Left lung (tissue), 10 donors: ENCODE results near the gene ERBB4. TPM values are rescaled to one million over a fixed set of nuclear protein-coding genes. Genes with fewer than 3 reads are reported as not detected.

Experiments used
- ATAC-seq: fragments of 200-7000 bp; cut with Tn5 transposase; one replicate; pipeline ENCODE4 v1.9.1; 2020; ENCODE audit warnings: moderate library complexity
- DNase-seq, 4 donors: peaks; one replicate each; pipeline ENCODE4 v3.0.0-alpha.2; 2013 to 2020
- H3K27ac ChIP-seq, 2 donors: fragments of 200-600 bp; sonication (generic) in 1 of 2; one replicate each; pipeline versions ENCODE4 v1.5.0 to v1.8.0; 2020 to 2021
- H3K27me3 ChIP-seq, 2 donors: fragments of 200-600 bp; sonication (generic) in 1 of 2; one replicate each; pipeline versions ENCODE4 v1.5.0 to v1.8.0; 2020 to 2021
- H3K36me3 ChIP-seq, 2 donors: fragments of 200-600 bp; sonication (generic) in 1 of 2; one replicate each; pipeline versions ENCODE4 v1.5.0 to v1.8.0; 2020 to 2021
- H3K4me1 ChIP-seq, 2 donors: fragments of 200-600 bp; one replicate each; pipeline ENCODE4 v1.8.0; 2021
- H3K4me3 ChIP-seq, 2 donors: fragments of 200-600 bp; sonication (generic) in 1 of 2; one replicate each; pipeline versions ENCODE4 v1.5.0 to v1.8.0; 2020 to 2021; ENCODE audit warnings: mild to moderate bottlenecking in 1 of 2
- H3K9me3 ChIP-seq, 2 donors: fragments of 200-600 bp; sonication (generic) in 1 of 2; one replicate each; pipeline versions ENCODE4 v1.5.0 to v1.8.0; 2020 to 2021
- intact Hi-C, 2 donors: fragments of 100-400 bp; cut with DNase I; formaldehyde crosslinking; loops; one replicate each; pipeline versions ENCODE4 v1.11.2 to v1.14.2; 2022
- polyA plus RNA-seq, 6 donors: library from polyadenylated mRNA; unstranded; fragments of 120-200 nt; gene quantifications; one replicate each; pipeline ENCODE4 v1.2.1, GENCODE V29; 2013; ENCODE audit not compliant: insufficient read length in 6 of 6
- total RNA-seq, 2 donors: library from RNA; stranded (reverse); fragmentation: NEBNext Ultra II Directional; extraction: Animal tissue kit (Norgen Biotek cat#: 25700); gene quantifications; one replicate each; pipeline ENCODE4 v1.2.1, GENCODE V29; 2021
- TF ChIP-seq, protein P1 (sequence below), 2 donors: fragments of 200-600 bp; sonication (generic) in 1 of 2; IDR thresholded peaks; one replicate each; pipeline versions ENCODE4 v1.5.0 to v1.8.0; 2021; ENCODE audit warnings: antibody characterized with exemption in 2 of 2
- donor health status: DM: no; HTN: yes; CAD: no.
- donor health status: DM: no; HTN: no; CAD: no.

Gene ERBB4
- total and polyA plus RNA-seq, 8 donors = 0.89 to 16.0 (median 1.4) TPM

DNA sequence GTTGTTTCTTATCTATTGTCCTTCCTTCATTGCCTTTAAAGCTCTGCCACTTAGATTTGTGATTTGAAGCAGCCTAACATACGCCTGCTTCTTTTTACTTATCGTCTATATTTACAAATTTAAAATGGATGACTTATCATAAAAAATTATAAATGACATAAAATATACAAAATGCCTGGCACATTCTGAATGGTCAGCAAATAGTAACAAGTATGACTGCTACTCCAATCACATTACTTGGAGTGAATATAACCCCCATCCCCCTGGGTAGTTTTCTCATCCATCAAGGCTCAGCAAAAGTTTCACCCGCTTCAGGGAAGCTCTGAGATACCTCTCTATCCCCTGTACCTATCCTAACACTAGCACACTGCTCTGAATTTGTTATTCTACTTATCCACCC, 708.9 kb downstream of the ERBB4 start:
- no peaks in the 10 kb centered on the region for H3K27me3 ChIP-seq
- H3K4me1 ChIP-seq = no peaks in the 10 kb centered on the region
- DNase-seq = no peak
- intact Hi-C loops = no loop called here
- no peak overlapping the region for H3K27ac ChIP-seq
- no peaks in the 10 kb centered on the region for H3K36me3 ChIP-seq
- no peak for ATAC-seq
- H3K9me3 ChIP-seq = no peaks in the 10 kb centered on the region
- H3K4me3 ChIP-seq = no peak overlapping the region
- TF ChIP-seq, protein P1, sequence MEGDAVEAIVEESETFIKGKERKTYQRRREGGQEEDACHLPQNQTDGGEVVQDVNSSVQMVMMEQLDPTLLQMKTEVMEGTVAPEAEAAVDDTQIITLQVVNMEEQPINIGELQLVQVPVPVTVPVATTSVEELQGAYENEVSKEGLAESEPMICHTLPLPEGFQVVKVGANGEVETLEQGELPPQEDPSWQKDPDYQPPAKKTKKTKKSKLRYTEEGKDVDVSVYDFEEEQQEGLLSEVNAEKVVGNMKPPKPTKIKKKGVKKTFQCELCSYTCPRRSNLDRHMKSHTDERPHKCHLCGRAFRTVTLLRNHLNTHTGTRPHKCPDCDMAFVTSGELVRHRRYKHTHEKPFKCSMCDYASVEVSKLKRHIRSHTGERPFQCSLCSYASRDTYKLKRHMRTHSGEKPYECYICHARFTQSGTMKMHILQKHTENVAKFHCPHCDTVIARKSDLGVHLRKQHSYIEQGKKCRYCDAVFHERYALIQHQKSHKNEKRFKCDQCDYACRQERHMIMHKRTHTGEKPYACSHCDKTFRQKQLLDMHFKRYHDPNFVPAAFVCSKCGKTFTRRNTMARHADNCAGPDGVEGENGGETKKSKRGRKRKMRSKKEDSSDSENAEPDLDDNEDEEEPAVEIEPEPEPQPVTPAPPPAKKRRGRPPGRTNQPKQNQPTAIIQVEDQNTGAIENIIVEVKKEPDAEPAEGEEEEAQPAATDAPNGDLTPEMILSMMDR (IDR thresholded peaks at IDR 0.05) = no peak

DNA sequence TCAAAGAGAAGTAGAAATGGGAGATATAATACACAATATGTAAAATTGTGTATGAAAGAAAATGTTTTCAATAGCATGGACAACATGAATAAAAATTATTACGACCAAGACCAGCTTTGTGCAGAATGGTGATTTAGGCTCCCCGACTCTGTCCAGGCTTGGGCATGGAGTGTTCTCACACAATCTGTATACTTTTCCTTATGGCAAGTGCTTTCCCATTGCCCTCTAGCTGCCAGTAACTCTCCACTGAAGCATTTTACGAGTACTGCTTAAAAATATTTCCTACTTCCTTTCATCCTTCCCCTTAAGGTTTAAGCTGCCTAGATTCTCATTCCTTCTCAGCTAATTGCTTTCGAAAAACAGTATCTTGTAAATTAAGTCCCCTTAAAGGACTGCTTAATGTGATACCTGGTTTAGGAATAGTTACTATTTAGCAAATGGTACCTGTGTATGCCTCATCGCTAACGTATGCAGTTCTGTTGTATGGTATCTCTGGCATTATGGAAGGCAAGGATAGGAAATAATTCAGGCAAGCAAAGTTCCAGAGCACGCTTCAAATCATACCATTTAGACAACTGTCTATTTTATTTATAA, 714.6 kb downstream of the ERBB4 start:
- no peak for DNase-seq
- intact Hi-C loops = no loop called here
- peak; percentile 96 for ATAC-seq
- no peaks in the 10 kb centered on the region for H3K27me3 ChIP-seq
- H3K9me3 ChIP-seq = peaks cover 0 to 5% of the 10 kb centered on the region in 2 donors
- TF ChIP-seq, protein P1 (IDR thresholded peaks at IDR 0.05) = no peak
- no peaks in the 10 kb centered on the region for H3K4me1 ChIP-seq
- no peak overlapping the region for H3K4me3 ChIP-seq
- no peaks in the 10 kb centered on the region for H3K36me3 ChIP-seq
- H3K27ac ChIP-seq = no peak overlapping the region

- intact Hi-C loops = no loop called here
- ATAC-seq = no peak
- Histone ChIP-seq H3K9me3 (peaks cover 0 to 5% of the 10 kb centered on the region in 2 donors), H3K4me1 (no peaks in the 10 kb centered on the region), H3K36me3 (no peaks in the 10 kb centered on the region), H3K4me3 (no peak overlapping the region), H3K27ac (no peak overlapping the region), H3K27me3 (no peaks in the 10 kb centered on the region)
- TF ChIP-seq, protein P1 (IDR thresholded peaks at IDR 0.05) = no peak
- DNase-seq = no peak
Observed at GRCh38 chr2:211822686-211823335, 715.8 kb downstream of the ERBB4 start.

GRCh38 chr2:211816754-211817153, 721.8 kb downstream of the ERBB4 start:
- intact Hi-C loops = no loop called here
- ATAC-seq = no peak

DNA sequence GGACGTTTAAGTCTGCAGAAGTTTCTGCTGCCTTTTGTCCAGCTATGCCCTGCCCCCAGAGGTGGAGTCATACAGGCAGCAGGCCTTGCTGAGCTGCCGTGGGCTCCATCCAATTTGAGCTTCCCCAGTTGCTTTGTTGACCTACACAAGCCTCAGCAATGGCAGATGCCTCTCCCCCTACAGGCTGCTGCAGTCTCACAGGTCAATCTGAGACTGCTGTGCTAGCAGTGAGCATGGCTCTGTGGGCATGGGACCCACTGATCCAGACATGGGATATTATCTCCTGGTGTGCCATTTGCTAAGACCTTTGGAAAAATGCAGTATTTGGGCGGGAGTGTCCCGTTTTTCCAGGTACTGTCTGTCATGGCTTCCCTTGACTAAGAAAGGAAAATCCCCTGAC, 726.0 kb downstream of the ERBB4 start:
- H3K4me1 ChIP-seq = no peaks in the 10 kb centered on the region
- no peak overlapping the region for H3K27ac ChIP-seq
- H3K9me3 ChIP-seq = peaks cover 0 to 3% of the 10 kb centered on the region in 2 donors
- no peak overlapping the region for H3K4me3 ChIP-seq
- no peaks in the 10 kb centered on the region for H3K27me3 ChIP-seq
- DNase-seq = no peak
- TF ChIP-seq, protein P1 (IDR thresholded peaks at IDR 0.05) = no peak
- H3K36me3 ChIP-seq = no peaks in the 10 kb centered on the region
- no peak for ATAC-seq
- intact Hi-C loops = no loop called here

More at GRCh38 chr2:211816754-211817153, 721.8 kb downstream of the ERBB4 start:
- TF ChIP-seq, protein P1 (IDR thresholded peaks at IDR 0.05) = no peak
- H3K4me1 ChIP-seq = no peaks in the 10 kb centered on the region
- H3K27ac ChIP-seq = no peak overlapping the region
- H3K27me3 ChIP-seq = no peaks in the 10 kb centered on the region
- peaks cover 0 to 6% of the 10 kb centered on the region in 2 donors for H3K9me3 ChIP-seq
- DNase-seq = no peak
- H3K36me3 ChIP-seq = no peaks in the 10 kb centered on the region
- H3K4me3 ChIP-seq = no peak overlapping the region
